HepG2 (cell line): ENCODE results near the gene EFEMP2. TPM values are rescaled to one million over a fixed set of nuclear protein-coding genes. Genes with fewer than 3 reads are reported as not detected.
A peak's percentile ranks its signal among the peaks of the same experiment; 100 is the strongest.

ENCODE experiments used
- MIER2 ChIP-seq: IDR thresholded peaks from 2 replicates; pipeline ENCODE4 v1.6.1; 2016; ENCODE audit warnings: missing biosample characterization, missing genetic modification reagents
- NCOA5 ChIP-seq: sonication (generic); formaldehyde crosslinking; IDR thresholded peaks from 2 replicates; pipeline ENCODE4 v1.4.0; 2020; ENCODE audit warnings: missing genetic modification reagents
- PAF1 ChIP-seq: IDR thresholded peaks from 2 replicates; pipeline ENCODE4 v1.6.1; 2016; ENCODE audit warnings: missing genetic modification reagents, missing compliant biosample characterization
- PHB2 ChIP-seq: fragments of 450-650 bp; IDR thresholded peaks from 2 replicates; pipeline ENCODE4 v1.6.1; 2018; ENCODE audit not compliant: partially characterized antibody
- ZBTB8A ChIP-seq: sonication (generic); formaldehyde crosslinking; IDR thresholded peaks from 2 replicates; pipeline ENCODE4 v1.4.0; 2020; ENCODE audit warnings: mild to moderate bottlenecking, low read depth, missing genetic modification reagents, borderline replicate concordance
- ZNF713 ChIP-seq: sonication (generic); formaldehyde crosslinking; IDR thresholded peaks from 2 replicates; pipeline ENCODE4 v1.4.0; 2020; ENCODE audit warnings: mild to moderate bottlenecking, missing genetic modification reagents
- ZNF720 ChIP-seq: sonication (generic); formaldehyde crosslinking; IDR thresholded peaks from 2 replicates; pipeline ENCODE4 v1.4.0; 2020; ENCODE audit warnings: missing genetic modification reagents
- ZNF790 ChIP-seq: sonication (generic); formaldehyde crosslinking; IDR thresholded peaks from 2 replicates; pipeline ENCODE4 v1.8.0; 2022; ENCODE audit warnings: missing genetic modification reagents, mild to moderate bottlenecking, borderline replicate concordance
- polyA plus RNA-seq, 8 experiments: library from polyadenylated mRNA; depleted of rRNA in 3 of 8; stranded (reverse) in 7 of 8; unstranded in 1 of 8; fragments of >200 nt; fragmentation: Illumina TruSeq in 4 of 8; extraction: Trizol in 4 of 8; gene quantifications; 2 replicates each; pipeline versions ENCODE4 v1.2.1 to v1.2.3, GENCODE V29; 2011 to 2016; ENCODE audit warnings: low read depth in 4 of 8, missing spikeins in 1 of 8, mixed read lengths in 1 of 8; ENCODE audit not compliant: insufficient read depth in 1 of 8
- total RNA-seq, 5 experiments: library from RNA; depleted of rRNA; stranded (reverse); fragments of >200 nt; fragmentation: Illumina TruSeq; extraction: Trizol; gene quantifications; 2 replicates each; pipeline ENCODE4 v1.2.3, GENCODE V29; 2016; ENCODE audit warnings: low read depth in 1 of 5
- TF ChIP-seq, protein P1 (sequence below): sonication (generic); formaldehyde crosslinking; IDR thresholded peaks from 2 replicates; pipeline ENCODE4 v1.4.0; 2020; ENCODE audit warnings: missing genetic modification reagents, borderline replicate concordance
- TF ChIP-seq, protein P2 (sequence below): sonication (generic); formaldehyde crosslinking; IDR thresholded peaks from 2 replicates; pipeline ENCODE4 v1.5.0; 2020; ENCODE audit warnings: mild to moderate bottlenecking, missing genetic modification reagents
- TF ChIP-seq, protein P3 (sequence below): sonication (generic); formaldehyde crosslinking; conservative IDR thresholded peaks from 2 replicates; pipeline ENCODE4 v1.4.0; 2020; ENCODE audit warnings: missing genetic modification reagents
- TF ChIP-seq, protein P4 (sequence below): sonication (generic); formaldehyde crosslinking; IDR thresholded peaks from 2 replicates; pipeline ENCODE4 v1.4.0; 2020; ENCODE audit warnings: mild to moderate bottlenecking, missing genetic modification reagents, borderline replicate concordance
- TF ChIP-seq, protein P5 (sequence below): sonication (generic); formaldehyde crosslinking; IDR thresholded peaks from 2 replicates; pipeline ENCODE4 v1.5.1; 2020; ENCODE audit warnings: missing genetic modification reagents, mild to moderate bottlenecking, borderline replicate concordance
- TF ChIP-seq, protein P6 (sequence below): IDR thresholded peaks from 2 replicates; pipeline ENCODE4 v1.6.1; 2016; ENCODE audit warnings: missing compliant biosample characterization, missing genetic modification reagents, borderline replicate concordance
- TF ChIP-seq, protein P7 (sequence below): sonication (generic); formaldehyde crosslinking; IDR thresholded peaks from 2 replicates; pipeline ENCODE4 v1.4.0; 2020; ENCODE audit warnings: missing genetic modification reagents

EFEMP2 gene
- total and polyA plus RNA-seq, 2 of the 13 experiments (the other 11 are each of a cell fraction or from before 2014, with no cell fraction given) = 7.4 to 29.7 TPM

DNA sequence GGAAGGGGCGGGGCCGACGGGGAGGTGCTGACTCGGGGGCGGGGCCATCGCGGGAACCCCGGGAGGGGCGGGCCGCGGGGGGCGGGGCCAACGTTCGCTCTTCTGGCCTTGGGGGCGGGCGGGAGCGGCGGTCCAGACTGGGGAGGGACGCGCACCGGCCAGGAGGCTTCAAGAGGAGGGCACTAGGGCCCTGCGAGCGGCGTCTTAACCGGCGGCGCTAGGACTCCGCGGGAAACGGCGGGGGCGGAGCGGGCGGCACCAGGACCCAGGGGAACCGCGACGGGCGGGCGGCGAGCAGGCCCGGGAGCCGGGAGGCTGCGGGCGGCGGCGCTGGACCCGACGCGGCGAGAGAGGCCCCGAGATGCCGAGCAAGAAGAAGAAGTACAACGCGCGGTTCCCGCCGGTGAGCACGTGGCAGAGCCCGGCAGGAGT, 46.6 kb upstream of the EFEMP2 start, which contains the start of gene DRAP1 (continued):
- TF ChIP-seq, protein P1, sequence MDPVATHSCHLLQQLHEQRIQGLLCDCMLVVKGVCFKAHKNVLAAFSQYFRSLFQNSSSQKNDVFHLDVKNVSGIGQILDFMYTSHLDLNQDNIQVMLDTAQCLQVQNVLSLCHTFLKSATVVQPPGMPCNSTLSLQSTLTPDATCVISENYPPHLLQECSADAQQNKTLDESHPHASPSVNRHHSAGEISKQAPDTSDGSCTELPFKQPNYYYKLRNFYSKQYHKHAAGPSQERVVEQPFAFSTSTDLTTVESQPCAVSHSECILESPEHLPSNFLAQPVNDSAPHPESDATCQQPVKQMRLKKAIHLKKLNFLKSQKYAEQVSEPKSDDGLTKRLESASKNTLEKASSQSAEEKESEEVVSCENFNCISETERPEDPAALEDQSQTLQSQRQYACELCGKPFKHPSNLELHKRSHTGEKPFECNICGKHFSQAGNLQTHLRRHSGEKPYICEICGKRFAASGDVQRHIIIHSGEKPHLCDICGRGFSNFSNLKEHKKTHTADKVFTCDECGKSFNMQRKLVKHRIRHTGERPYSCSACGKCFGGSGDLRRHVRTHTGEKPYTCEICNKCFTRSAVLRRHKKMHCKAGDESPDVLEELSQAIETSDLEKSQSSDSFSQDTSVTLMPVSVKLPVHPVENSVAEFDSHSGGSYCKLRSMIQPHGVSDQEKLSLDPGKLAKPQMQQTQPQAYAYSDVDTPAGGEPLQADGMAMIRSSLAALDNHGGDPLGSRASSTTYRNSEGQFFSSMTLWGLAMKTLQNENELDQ (CRISPR knock-in tag) = peak; percentile 88; the same call in 1 of the 2 replicates
- TF ChIP-seq, protein P2, sequence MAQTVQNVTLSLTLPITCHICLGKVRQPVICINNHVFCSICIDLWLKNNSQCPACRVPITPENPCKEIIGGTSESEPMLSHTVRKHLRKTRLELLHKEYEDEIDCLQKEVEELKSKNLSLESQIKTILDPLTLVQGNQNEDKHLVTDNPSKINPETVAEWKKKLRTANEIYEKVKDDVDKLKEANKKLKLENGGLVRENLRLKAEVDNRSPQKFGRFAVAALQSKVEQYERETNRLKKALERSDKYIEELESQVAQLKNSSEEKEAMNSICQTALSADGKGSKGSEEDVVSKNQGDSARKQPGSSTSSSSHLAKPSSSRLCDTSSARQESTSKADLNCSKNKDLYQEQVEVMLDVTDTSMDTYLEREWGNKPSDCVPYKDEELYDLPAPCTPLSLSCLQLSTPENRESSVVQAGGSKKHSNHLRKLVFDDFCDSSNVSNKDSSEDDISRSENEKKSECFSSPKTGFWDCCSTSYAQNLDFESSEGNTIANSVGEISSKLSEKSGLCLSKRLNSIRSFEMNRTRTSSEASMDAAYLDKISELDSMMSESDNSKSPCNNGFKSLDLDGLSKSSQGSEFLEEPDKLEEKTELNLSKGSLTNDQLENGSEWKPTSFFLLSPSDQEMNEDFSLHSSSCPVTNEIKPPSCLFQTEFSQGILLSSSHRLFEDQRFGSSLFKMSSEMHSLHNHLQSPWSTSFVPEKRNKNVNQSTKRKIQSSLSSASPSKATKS (CRISPR knock-in tag) = no peak; the same call in 1 of the 2 replicates
- 0 out of 2 replicates have a peak, but pooled peaks have one; percentile 22 for TF ChIP-seq ZNF790 (CRISPR knock-in tag)
- TF ChIP-seq, protein P3, sequence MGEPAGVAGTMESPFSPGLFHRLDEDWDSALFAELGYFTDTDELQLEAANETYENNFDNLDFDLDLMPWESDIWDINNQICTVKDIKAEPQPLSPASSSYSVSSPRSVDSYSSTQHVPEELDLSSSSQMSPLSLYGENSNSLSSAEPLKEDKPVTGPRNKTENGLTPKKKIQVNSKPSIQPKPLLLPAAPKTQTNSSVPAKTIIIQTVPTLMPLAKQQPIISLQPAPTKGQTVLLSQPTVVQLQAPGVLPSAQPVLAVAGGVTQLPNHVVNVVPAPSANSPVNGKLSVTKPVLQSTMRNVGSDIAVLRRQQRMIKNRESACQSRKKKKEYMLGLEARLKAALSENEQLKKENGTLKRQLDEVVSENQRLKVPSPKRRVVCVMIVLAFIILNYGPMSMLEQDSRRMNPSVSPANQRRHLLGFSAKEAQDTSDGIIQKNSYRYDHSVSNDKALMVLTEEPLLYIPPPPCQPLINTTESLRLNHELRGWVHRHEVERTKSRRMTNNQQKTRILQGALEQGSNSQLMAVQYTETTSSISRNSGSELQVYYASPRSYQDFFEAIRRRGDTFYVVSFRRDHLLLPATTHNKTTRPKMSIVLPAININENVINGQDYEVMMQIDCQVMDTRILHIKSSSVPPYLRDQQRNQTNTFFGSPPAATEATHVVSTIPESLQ (CRISPR knock-in tag) = no peak
- TF ChIP-seq, protein P4, sequence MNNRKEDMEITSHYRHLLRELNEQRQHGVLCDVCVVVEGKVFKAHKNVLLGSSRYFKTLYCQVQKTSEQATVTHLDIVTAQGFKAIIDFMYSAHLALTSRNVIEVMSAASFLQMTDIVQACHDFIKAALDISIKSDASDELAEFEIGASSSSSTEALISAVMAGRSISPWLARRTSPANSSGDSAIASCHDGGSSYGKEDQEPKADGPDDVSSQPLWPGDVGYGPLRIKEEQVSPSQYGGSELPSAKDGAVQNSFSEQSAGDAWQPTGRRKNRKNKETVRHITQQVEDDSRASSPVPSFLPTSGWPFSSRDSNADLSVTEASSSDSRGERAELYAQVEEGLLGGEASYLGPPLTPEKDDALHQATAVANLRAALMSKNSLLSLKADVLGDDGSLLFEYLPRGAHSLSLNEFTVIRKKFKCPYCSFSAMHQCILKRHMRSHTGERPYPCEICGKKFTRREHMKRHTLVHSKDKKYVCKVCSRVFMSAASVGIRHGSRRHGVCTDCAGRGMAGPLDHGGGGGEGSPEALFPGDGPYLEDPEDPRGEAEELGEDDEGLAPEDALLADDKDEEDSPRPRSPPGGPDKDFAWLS (CRISPR knock-in tag) = no peak
- peak; percentile 61; the same call in 1 of the 2 replicates for TF ChIP-seq MIER2 (CRISPR knock-in tag)
- TF ChIP-seq ZNF713 (CRISPR knock-in tag) = no peak
- TF ChIP-seq, protein P5, sequence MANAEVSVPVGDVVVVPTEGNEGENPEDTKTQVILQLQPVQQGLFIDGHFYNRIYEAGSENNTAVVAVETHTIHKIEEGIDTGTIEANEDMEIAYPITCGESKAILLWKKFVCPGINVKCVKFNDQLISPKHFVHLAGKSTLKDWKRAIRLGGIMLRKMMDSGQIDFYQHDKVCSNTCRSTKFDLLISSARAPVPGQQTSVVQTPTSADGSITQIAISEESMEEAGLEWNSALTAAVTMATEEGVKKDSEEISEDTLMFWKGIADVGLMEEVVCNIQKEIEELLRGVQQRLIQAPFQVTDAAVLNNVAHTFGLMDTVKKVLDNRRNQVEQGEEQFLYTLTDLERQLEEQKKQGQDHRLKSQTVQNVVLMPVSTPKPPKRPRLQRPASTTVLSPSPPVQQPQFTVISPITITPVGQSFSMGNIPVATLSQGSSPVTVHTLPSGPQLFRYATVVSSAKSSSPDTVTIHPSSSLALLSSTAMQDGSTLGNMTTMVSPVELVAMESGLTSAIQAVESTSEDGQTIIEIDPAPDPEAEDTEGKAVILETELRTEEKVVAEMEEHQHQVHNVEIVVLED = peak; percentile 64
- no peak for TF ChIP-seq ZBTB8A (CRISPR knock-in tag)
- TF ChIP-seq ZNF720 (CRISPR knock-in tag) = no peak
- TF ChIP-seq, protein P6, sequence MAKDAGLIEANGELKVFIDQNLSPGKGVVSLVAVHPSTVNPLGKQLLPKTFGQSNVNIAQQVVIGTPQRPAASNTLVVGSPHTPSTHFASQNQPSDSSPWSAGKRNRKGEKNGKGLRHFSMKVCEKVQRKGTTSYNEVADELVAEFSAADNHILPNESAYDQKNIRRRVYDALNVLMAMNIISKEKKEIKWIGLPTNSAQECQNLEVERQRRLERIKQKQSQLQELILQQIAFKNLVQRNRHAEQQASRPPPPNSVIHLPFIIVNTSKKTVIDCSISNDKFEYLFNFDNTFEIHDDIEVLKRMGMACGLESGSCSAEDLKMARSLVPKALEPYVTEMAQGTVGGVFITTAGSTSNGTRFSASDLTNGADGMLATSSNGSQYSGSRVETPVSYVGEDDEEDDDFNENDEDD (CRISPR knock-in tag) = peak; percentile 79; the same call in 1 of the 2 replicates
- TF ChIP-seq, protein P7, sequence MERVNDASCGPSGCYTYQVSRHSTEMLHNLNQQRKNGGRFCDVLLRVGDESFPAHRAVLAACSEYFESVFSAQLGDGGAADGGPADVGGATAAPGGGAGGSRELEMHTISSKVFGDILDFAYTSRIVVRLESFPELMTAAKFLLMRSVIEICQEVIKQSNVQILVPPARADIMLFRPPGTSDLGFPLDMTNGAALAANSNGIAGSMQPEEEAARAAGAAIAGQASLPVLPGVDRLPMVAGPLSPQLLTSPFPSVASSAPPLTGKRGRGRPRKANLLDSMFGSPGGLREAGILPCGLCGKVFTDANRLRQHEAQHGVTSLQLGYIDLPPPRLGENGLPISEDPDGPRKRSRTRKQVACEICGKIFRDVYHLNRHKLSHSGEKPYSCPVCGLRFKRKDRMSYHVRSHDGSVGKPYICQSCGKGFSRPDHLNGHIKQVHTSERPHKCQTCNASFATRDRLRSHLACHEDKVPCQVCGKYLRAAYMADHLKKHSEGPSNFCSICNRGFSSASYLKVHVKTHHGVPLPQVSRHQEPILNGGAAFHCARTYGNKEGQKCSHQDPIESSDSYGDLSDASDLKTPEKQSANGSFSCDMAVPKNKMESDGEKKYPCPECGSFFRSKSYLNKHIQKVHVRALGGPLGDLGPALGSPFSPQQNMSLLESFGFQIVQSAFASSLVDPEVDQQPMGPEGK = peak; percentile 95
- no peak for TF ChIP-seq NCOA5 (CRISPR knock-in tag)
- no peak for TF ChIP-seq PAF1
- TF ChIP-seq PHB2 = no peak
